Measurements from ENCODE around the gene CCL4L2. TPM values are rescaled to one million over a fixed set of nuclear protein-coding genes. Genes with fewer than 3 reads are reported as not detected.
A peak's percentile ranks its signal among the peaks of the same experiment; 100 is the strongest.
"Not testable (repeated sequence)": the region's sequence is repeated elsewhere in the genome, so short reads cannot be mapped to it uniquely, and the experiment has no call there.

Gene CCL4L2
- not detected for polyA plus RNA-seq (2013, experiment 1 of 2)
- not detected for polyA plus RNA-seq (2013, experiment 2 of 2)

- H3K56ac ChIP-seq (ENCODE audit: low read length); H3K23ac ChIP-seq (ENCODE audit: low read length); H3K4me2 ChIP-seq (ENCODE audit: low read length); H3K4me1 ChIP-seq (ENCODE audit: control insufficient read depth, low read depth, low read length); H3K27ac ChIP-seq (ENCODE audit: low read depth, low read length); H3K79me1 ChIP-seq (ENCODE audit: low read length); H2BK15ac ChIP-seq (replicated peaks; ENCODE audit: low read depth); H2BK5ac ChIP-seq (ENCODE audit: low read length); H3K4ac ChIP-seq (ENCODE audit: low read depth, low read length); H3K18ac ChIP-seq (ENCODE audit: low read length); H3K36me3 ChIP-seq (ENCODE audit: control insufficient read depth, insufficient read depth, low read length); H3K27me3 ChIP-seq (ENCODE audit: insufficient read depth, low read length, poor library complexity); H3K9ac ChIP-seq (ENCODE audit: low read length); H4K5ac ChIP-seq (ENCODE audit: low read length); H3K4me3 ChIP-seq (ENCODE audit: low read length); H2BK120ac ChIP-seq (ENCODE audit: low read depth, low read length); H2AK5ac ChIP-seq (ENCODE audit: low read length); DNase-seq; H4K8ac ChIP-seq (ENCODE audit: low read depth, low read length); H3K79me2 ChIP-seq (ENCODE audit: control insufficient read depth, insufficient read depth, low read length): not testable (repeated sequence)
- no CpG with 5 or more reads among the region's 7 CpGs for WGBS (ENCODE audit: extremely low coverage, insufficient coverage, low lambda C conversion rate)
Measured at GRCh38 chr17:36210439-36211211, at the start of gene CCL4L2. Gene CCL4L2 (plus strand): TSS chr17:36211063.

GRCh38 chr17:36168836-36169235, 42.0 kb upstream of the CCL4L2 start:
- H4K5ac ChIP-seq (ENCODE audit: low read length); H3K4me1 ChIP-seq (ENCODE audit: control insufficient read depth, low read depth, low read length); H4K8ac ChIP-seq (ENCODE audit: low read depth, low read length); H3K4ac ChIP-seq (ENCODE audit: low read depth, low read length); H2AK5ac ChIP-seq (ENCODE audit: low read length); H3K56ac ChIP-seq (ENCODE audit: low read length); H3K36me3 ChIP-seq (ENCODE audit: control insufficient read depth, insufficient read depth, low read length); H3K4me3 ChIP-seq (ENCODE audit: low read length); H3K18ac ChIP-seq (ENCODE audit: low read length); H2BK5ac ChIP-seq (ENCODE audit: low read length); H3K79me1 ChIP-seq (ENCODE audit: low read length); H3K27me3 ChIP-seq (ENCODE audit: insufficient read depth, low read length, poor library complexity); H3K4me2 ChIP-seq (ENCODE audit: low read length); H3K27ac ChIP-seq (ENCODE audit: low read depth, low read length); H2BK120ac ChIP-seq (ENCODE audit: low read depth, low read length); H2BK15ac ChIP-seq (replicated peaks; ENCODE audit: low read depth); H3K9ac ChIP-seq (ENCODE audit: low read length); H3K79me2 ChIP-seq (ENCODE audit: control insufficient read depth, insufficient read depth, low read length); H3K23ac ChIP-seq (ENCODE audit: low read length); DNase-seq: not testable (repeated sequence)
- WGBS (ENCODE audit: extremely low coverage, insufficient coverage, low lambda C conversion rate): no CpG with 5 or more reads among the region's 8 CpGs

- H2BK15ac ChIP-seq (replicated peaks; ENCODE audit: low read depth); H3K27ac ChIP-seq (ENCODE audit: low read depth, low read length); H3K4me1 ChIP-seq (ENCODE audit: control insufficient read depth, low read depth, low read length); H3K4me2 ChIP-seq (ENCODE audit: low read length); H3K23ac ChIP-seq (ENCODE audit: low read length); H3K4ac ChIP-seq (ENCODE audit: low read depth, low read length); H3K36me3 ChIP-seq (ENCODE audit: control insufficient read depth, insufficient read depth, low read length); H3K18ac ChIP-seq (ENCODE audit: low read length); H2BK5ac ChIP-seq (ENCODE audit: low read length); H4K8ac ChIP-seq (ENCODE audit: low read depth, low read length); DNase-seq; H3K9ac ChIP-seq (ENCODE audit: low read length); H4K5ac ChIP-seq (ENCODE audit: low read length); H3K27me3 ChIP-seq (ENCODE audit: insufficient read depth, low read length, poor library complexity); H3K4me3 ChIP-seq (ENCODE audit: low read length); H2BK120ac ChIP-seq (ENCODE audit: low read depth, low read length); H3K79me2 ChIP-seq (ENCODE audit: control insufficient read depth, insufficient read depth, low read length); H3K56ac ChIP-seq (ENCODE audit: low read length); H2AK5ac ChIP-seq (ENCODE audit: low read length); H3K79me1 ChIP-seq (ENCODE audit: low read length): not testable (repeated sequence)
- no CpG with 5 or more reads among the region's 11 CpGs for WGBS (ENCODE audit: extremely low coverage, insufficient coverage, low lambda C conversion rate)
Measured at GRCh38 chr17:36176536-36176935, 34.3 kb upstream of the CCL4L2 start, which contains the start of gene TBC1D3B. Gene TBC1D3B (minus strand): TSS chr17:36176636. CDS start chr17:36175050, 1,586 bp downstream.

GRCh38 chr17:36181446-36182175, 29.3 kb upstream of the CCL4L2 start:
- not testable (repeated sequence) for H4K8ac ChIP-seq (ENCODE audit: low read depth, low read length); H3K4ac ChIP-seq (ENCODE audit: low read depth, low read length); H3K27me3 ChIP-seq (ENCODE audit: insufficient read depth, low read length, poor library complexity); H3K79me1 ChIP-seq (ENCODE audit: low read length); H3K36me3 ChIP-seq (ENCODE audit: control insufficient read depth, insufficient read depth, low read length); H3K18ac ChIP-seq (ENCODE audit: low read length); H3K4me1 ChIP-seq (ENCODE audit: control insufficient read depth, low read depth, low read length); H3K4me3 ChIP-seq (ENCODE audit: low read length); H2BK15ac ChIP-seq (replicated peaks; ENCODE audit: low read depth); H3K4me2 ChIP-seq (ENCODE audit: low read length); H3K79me2 ChIP-seq (ENCODE audit: control insufficient read depth, insufficient read depth, low read length); H3K23ac ChIP-seq (ENCODE audit: low read length); H2BK120ac ChIP-seq (ENCODE audit: low read depth, low read length); H3K9ac ChIP-seq (ENCODE audit: low read length); H2BK5ac ChIP-seq (ENCODE audit: low read length); H3K56ac ChIP-seq (ENCODE audit: low read length); H2AK5ac ChIP-seq (ENCODE audit: low read length); DNase-seq; H4K5ac ChIP-seq (ENCODE audit: low read length); H3K27ac ChIP-seq (ENCODE audit: low read depth, low read length)
- WGBS (ENCODE audit: extremely low coverage, insufficient coverage, low lambda C conversion rate): no CpG with 5 or more reads among the region's 6 CpGs

- H3K79me2 ChIP-seq (ENCODE audit: control insufficient read depth, insufficient read depth, low read length): no peaks in the 10 kb centered on the region
- H3K56ac ChIP-seq (ENCODE audit: low read length): peak overlapping the region; percentile 86
- no CpG with 5 or more reads among the region's 48 CpGs for WGBS (ENCODE audit: extremely low coverage, insufficient coverage, low lambda C conversion rate)
- no peak overlapping the region for H2BK5ac ChIP-seq (ENCODE audit: low read length)
- H3K9ac ChIP-seq (ENCODE audit: low read length): peak overlapping the region; percentile 74
- no peak overlapping the region for H2AK5ac ChIP-seq (ENCODE audit: low read length)
- DNase-seq: no peak
- no peak overlapping the region for H3K27ac ChIP-seq (ENCODE audit: low read depth, low read length)
- H3K4ac ChIP-seq (ENCODE audit: low read depth, low read length): no peak overlapping the region
- no peak overlapping the region for H3K23ac ChIP-seq (ENCODE audit: low read length)
- H3K4me2 ChIP-seq (ENCODE audit: low read length): peak overlapping the region; percentile 59
- H3K4me1 ChIP-seq (ENCODE audit: control insufficient read depth, low read depth, low read length): no peaks in the 10 kb centered on the region
- no peaks in the 10 kb centered on the region for H3K36me3 ChIP-seq (ENCODE audit: control insufficient read depth, insufficient read depth, low read length)
- no peaks in the 10 kb centered on the region for H3K79me1 ChIP-seq (ENCODE audit: low read length)
- no peak overlapping the region for H4K5ac ChIP-seq (ENCODE audit: low read length)
- no peak overlapping the region for H2BK15ac ChIP-seq (replicated peaks; ENCODE audit: low read depth)
- peak overlapping the region; percentile 30 for H3K18ac ChIP-seq (ENCODE audit: low read length)
- peak overlapping the region; percentile 39 for H3K4me3 ChIP-seq (ENCODE audit: low read length)
- H3K27me3 ChIP-seq (ENCODE audit: insufficient read depth, low read length, poor library complexity): no peaks in the 10 kb centered on the region
- H2BK120ac ChIP-seq (ENCODE audit: low read depth, low read length): no peak overlapping the region
- no peak overlapping the region for H4K8ac ChIP-seq (ENCODE audit: low read depth, low read length)
Measured at GRCh38 chr17:36182176-36183000, 28.5 kb upstream of the CCL4L2 start.

All from mesendoderm (in vitro differentiated cells).